Measurements from ENCODE around the gene STARD10.

GRCh38 chr11:72788241-72788640 lies 5.6 kb downstream of the STARD10 start:
- no peak for TF ChIP-seq CTCF (IDR thresholded peaks at IDR 0.05)
- no peak for TF ChIP-seq POLR2A (IDR thresholded peaks at IDR 0.05)

Measured in testis (tissue), 2 donors.